IPS-NIHi11 (cell line): ENCODE data around the gene SLC39A11.

Experiments
- DNase-seq: peaks from one replicate; pipeline ENCODE4 v3.0.0; 2012; ENCODE audit warnings: mixed read lengths, low spot score

The SLC39A11 gene

DNA sequence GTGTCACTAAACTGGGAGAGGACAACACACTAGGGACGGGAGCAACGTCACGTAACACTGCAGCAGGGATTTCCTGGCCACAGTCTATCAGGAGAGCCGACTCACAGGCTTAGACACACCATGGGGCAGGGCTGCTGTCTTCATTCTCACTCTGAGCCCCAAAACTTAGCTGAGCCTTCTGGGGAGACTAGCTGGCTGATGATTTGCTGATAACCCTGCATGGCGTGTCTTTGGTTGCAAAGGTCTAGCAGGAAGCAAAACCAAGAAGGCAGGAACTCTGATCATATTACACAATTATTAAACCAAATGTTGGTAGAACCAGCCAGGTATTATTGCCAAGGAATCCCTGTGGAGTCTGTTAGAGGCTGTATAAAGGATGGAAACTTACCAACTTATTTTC lies 345.0 kb downstream of the SLC39A11 start:
- no peak for DNase-seq

DNA sequence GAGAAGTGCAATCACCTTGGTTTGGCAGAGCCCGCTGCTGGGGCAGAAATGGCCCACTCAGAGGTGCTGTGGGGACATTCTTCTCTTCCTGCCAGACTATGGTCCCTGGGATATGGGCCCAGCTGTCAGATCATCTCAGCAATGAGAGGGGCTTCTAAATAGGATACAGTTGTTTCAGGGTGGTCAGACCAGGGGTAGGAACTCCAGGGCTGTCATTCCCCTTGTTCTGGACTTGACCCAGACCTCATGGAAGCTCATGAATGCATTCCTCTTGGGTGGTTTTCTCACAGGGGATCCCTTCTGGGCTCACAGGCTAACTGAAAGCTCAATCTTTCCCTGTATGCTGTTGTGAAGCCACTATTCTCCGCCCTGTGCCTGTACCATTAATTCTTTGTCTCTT lies 347.2 kb downstream of the SLC39A11 start:
- no peak for DNase-seq

- DNase-seq = peak; percentile 47
These were observed 349.4 kb downstream of the SLC39A11 start for GRCh38 chr17:72743037-72743467.

DNA sequence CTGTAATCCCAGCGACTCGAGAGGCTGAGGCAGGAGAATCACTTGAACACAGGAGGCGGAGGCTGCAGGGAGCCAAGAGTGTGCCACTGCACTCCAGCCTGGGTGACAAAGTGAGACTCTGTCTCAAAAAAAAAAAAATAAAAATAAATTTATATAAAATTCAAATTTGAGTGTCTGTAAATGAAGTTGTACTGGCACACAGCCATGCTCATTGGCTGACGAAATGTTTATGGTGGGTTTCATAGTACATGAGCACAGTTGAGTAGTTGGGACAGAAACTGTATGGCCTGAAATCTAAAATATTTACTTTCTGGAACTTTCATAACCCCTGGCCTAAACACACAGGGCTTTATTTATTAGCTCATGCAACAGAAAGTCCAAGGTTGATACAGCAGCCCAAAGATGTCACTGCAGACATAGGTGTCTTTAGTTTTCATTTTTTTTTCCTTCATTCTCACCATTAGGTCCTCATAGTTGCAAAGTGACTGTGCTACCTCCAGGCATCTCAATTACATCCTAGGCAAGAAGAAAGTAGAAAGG lies 355.3 kb downstream of the SLC39A11 start:
- no peak for DNase-seq

DNA sequence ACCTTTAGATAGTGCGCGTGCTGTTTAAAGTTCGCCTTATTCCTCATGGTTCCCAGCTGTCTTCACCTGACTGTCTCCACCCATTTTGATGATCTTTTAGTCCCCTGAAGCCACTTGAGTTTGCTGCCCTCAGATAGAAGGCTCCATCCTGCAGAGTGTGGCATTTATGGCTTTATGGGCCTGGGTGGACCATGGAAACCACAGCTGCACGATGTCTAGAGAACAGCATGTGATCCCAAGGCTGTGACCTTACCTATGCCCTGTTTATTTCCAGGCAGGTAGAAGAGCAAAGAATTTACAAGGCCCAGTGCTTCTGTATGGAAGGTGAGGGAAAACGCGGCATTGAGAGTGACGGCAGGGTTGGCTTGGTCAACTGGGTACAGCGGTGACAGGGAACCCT lies 356.9 kb downstream of the SLC39A11 start:
- no peak for DNase-seq

DNA sequence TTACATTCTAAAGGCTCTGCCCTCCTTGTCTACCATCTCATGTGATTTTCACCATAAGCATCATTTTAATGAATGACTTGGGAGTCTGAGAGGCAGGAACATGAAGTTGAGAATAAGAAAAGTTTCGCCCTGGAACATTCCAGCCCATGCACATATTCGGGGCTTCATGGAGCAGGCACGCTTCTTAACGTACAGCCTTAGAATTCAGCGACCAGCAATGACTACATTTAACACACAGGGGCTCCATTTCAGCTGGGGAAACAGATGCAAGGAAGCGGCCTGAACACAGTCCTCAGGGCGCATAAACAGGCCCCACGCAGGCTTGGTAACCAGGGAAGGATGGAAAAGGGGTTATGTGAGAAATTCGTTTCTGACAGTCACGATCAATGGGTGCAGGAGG lies 357.4 kb downstream of the SLC39A11 start:
- DNase-seq = no peak

- no peak for DNase-seq
These were observed 357.9 kb downstream of the SLC39A11 start for GRCh38 chr17:72734613-72735012.

DNA sequence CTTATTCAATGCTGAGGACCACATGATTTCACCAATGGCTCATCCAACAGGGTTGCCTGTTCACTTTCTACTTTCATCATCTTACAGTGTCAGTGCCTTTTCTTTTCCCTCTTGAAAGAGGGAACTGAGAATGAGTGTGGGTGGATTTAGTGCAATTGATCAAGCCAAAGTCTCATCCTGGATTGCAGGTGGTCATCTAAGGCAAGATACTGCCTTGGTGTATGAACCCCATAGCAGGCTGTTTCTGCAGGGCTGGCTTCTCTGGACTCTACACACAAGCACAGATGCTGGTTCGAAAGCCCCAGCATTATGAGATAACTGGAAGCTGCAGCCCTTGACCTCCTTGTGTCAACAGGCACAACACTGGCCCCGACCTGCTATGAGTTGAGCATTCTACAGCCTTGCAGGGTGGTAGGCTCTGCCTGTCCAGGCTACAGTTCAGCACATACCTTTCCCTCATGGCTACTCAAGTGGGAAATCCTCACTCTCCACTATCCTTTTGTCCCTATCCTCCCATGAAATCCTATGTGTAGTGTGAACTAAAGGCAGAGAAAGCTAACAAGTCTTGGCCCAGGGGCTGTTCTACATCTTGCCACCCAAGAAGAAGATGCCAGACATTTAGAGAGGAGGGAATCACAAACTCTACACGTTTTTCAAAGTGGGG lies 358.7 kb downstream of the SLC39A11 start:
- DNase-seq = no peak

DNA sequence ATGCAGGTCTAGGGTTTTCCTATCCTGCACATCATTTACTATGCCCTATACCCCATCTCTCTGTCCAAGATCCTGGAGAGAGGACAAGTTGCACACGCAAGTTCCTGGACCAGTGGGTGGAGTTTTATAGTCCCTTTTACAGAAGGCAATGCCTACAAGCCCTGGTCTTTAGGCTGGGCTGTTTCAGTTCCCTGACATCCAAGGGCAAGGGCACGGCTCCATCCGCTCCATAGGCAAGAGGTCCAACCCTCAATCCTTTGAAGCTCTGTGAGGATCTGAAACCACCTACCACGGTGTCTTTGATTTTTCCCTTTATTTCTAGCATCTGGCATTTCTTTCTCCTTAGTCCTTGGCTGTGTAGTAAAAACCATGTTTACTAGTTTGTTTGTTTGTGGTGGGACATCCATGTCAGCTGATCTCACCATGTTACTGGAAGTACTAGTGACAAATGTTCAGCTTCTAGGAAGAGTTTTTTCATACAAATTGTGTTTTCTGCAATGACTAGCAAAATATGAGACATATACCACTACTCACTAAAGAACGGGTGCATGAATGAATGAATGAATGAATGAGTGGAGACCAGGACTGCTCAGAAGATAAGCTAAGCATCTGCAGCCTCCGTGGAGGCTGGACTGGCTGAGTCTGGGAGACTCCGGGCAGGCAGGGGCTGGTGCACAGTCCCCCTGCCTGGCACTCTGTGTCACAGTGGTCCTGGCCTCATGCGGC lies 359.4 kb downstream of the SLC39A11 start:
- no peak for DNase-seq

GRCh38 chr17:72730077-72730476 lies 362.4 kb downstream of the SLC39A11 start:
- DNase-seq = no peak

DNA sequence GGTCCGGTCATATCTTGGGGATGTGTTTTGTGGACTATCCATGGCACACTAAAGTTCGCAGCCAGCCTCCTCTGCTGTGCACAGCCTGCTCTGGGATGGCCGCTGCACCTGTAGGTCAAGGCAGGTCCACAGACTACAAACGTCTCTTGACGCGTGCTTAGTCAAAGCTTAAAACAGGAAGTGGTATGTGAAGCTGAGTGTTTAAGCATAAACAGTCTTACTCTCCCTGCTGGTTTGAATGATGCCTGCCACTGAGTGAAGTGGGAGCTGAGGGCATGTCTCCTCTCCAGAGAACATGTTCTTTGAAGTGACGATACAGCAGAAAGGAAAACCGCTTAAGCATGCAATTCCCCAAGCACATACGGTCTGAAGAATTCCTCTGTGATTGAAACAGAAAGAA lies 365.6 kb downstream of the SLC39A11 start:
- DNase-seq = no peak

- peak; percentile 77 for DNase-seq
These were observed 366.9 kb downstream of the SLC39A11 start for GRCh38 chr17:72725433-72726068.

- no peak for DNase-seq
These were observed 368.2 kb downstream of the SLC39A11 start for GRCh38 chr17:72724267-72724666.

DNA sequence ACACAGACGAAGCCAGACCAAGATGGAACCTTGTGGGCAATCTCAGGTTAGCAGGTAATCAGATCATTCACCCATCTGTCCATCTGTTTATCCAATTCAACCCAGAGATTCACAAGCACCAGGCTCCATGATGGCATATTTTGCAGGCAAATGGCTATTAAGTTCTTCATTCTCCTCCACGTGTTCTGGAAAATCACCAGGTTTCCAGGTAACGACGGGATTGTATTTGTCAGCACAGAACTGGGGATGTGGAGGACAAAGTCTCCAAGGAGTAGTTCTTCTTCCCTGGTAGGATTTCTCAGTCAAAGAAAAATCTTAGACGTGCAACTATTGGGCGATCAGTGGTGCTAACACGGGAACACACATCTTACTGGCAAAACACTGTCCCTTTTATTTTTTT lies 368.8 kb downstream of the SLC39A11 start:
- no peak for DNase-seq

DNA sequence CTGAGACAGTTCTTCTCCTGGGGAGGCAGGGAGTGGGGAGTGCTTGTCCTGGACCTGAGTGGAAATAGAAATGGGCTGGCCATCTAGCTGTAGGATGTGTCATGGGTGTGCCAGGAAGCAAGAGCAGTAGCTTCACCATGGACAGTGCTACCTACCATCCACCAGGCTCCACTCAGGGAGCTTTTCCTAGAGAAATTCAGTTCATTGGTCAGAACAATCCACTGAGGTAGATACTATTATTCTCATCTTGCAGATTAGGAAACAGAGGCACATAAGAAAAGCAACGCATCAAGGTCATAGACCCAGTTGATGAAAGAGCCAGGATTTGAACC lies 372.0 kb downstream of the SLC39A11 start:
- no peak for DNase-seq

- no peak for DNase-seq
These were observed 372.7 kb downstream of the SLC39A11 start for GRCh38 chr17:72719578-72720493.

DNA sequence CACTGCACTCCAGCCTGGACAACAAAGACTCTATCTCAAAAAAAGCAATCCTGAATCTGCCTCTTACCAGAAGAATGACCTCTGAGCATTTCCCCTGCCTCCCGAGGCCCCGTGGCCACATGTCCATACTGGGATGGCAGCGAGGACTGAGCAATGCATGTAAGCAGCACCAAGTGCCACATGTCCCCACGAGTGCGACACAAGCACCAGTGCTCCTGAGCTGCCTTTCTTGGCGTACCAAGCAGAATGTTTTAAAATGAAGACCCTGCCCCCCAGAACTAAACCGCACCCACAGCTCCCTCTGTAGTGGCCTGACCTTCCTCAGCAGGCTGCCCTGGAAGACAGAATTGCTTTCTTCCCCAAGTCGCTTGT lies 373.3 kb downstream of the SLC39A11 start:
- no peak for DNase-seq

GRCh38 chr17:72717676-72718075 lies 374.8 kb downstream of the SLC39A11 start:
- DNase-seq = no peak

GRCh38 chr17:72717276-72717675 lies 375.2 kb downstream of the SLC39A11 start:
- no peak for DNase-seq

DNA sequence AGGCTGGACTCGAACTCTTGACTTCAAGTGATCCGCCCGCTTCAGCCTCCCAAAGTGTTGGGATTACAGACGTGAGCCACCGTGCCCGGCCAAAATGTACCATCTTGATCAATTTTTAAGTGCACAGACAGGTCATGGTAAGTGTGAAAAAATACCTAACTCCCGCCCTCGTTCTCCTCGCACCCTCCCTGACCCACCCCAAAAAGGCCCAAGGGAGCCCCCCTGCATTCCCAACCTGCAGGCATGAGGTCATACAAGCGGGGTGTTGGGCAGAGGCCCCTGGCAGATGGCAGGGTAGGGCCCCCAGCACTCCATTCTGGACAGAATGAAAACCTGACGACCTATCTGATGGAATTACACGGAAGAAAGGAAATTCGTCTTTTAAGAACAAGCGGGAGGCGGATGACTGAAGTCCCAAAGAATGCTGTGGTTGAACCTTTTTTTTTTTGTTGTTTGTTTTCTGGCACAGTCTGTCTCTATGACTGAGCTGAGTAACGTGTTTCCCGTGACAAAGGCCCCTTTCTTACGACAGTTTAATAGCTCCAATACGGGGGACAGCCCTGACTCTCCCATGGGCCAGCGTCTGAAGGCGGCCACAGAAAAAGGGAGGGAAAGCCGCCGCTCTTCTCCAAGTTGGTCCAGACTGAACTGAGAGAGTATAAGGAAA lies 376.4 kb downstream of the SLC39A11 start:
- DNase-seq = no peak

GRCh38 chr17:72714357-72714966 lies 378.0 kb downstream of the SLC39A11 start:
- no peak for DNase-seq
